GM21423 (cell line): ENCODE measurements around the gene SLC12A7.
"Not testable (repeated sequence)": the region's sequence is repeated elsewhere in the genome, so short reads cannot be mapped to it uniquely, and the experiment has no call there.

Experiments
- ATAC-seq: cut with Tn5 transposase; IDR thresholded peaks from one replicate; pipeline ENCODE4 v1.9.1; 2021; ENCODE audit warnings: mild to moderate bottlenecking, moderate library complexity; ENCODE audit not compliant: unreplicated experiment

The SLC12A7 gene

DNA sequence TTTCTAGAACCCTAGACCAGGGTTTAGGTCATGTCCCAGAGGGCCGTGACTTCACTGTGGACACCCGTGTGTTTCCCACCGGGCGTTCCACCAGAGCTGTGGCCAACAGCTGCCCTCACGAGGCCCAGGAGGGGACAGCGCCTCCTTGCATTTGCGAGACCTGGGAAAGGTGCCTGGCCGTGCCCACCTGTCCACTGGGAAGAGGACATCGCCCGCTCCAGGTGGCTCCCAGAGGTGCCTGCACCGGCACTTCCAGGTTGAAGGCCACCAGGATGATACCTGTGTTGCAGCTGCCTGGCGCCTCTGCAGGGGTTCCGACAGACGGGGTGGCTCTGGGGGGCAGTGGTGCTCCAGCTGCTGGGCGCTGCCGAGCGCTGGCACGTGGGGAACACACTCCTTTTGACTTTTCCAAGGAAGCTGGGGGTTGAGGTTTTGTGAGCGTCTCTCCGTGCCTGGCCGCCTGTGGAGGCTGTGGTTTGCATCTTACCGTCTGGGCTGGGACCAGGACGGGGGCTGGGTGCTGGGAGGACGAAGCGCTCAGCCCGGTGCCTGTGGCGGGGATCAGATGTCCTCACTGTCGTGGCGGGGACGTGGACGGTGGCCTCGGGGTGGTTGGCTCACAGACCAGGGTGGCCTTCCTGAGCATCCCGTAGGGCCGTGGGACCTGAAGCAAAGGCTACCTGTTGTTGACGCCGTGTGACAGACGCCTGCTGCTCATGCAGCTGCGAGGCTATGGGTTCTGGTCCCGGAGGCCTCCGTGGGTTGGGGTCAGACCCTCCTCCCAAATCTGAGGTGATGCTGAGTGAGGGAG, 84.0 kb downstream of the SLC12A7 start:
- no peak for ATAC-seq

DNA sequence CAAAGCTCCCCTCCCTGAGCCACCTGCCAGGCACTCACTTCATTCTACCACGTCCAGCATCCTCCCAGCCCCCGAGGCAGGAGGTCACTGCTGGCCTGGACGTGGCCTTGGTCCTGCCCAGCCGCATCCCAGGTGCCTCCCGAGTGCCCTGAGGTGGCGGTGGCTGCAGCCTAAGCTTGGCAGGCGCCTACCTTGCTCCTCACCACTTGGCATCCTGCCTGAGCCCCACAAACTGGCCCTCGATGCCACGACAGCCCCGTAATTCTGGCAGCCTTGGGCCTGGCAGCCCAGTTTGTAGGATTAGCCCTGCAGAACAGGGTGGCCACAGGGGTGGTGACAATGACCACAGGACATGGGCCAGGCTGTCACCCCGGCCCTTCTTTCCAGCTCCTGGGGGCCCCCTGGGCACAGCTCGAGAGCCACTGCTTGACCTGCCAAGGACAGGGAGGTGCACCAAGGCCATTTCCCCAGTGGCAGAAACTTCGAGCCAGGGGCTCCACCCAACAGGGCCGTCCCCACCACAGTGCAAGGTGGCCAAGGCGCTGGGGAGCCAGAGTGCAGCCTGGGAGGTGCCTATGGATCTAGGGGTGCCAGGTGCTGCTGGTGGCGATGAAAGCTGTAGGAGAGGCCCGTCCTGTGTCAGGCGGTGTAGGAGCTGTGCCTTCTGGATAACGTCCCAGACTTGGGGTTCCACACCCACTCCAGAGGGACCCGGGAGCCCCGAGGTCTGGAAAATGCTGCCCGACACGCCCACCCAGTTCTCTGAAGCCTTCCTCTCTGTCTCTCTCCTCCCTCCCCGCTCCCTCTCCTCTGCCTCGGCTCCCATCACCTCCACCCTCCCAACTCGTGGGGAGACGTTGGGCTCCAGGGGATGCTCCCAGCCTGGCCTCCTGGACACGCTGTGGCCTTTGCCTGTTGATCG, 84.9 kb downstream of the SLC12A7 start:
- ATAC-seq = no peak

DNA sequence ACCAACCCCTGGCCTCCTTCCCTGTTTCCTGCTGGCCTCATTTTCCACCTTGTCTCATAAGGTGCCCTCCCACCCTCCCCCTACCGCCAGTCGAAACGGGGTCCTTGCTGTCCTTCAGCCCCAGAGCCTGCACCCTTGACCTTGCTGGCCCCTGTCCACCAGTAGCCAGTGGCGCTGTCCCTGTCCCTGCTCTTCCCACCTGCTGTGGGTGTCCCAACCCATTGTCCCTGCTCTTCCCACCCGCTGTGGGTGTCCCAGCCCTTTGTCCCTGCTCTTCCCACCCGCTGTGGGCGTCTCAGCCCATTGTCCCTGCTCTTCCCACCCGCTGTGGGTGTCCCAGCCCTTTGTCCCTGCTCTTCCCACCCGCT, 89.9 kb downstream of the SLC12A7 start:
- not testable (repeated sequence) for ATAC-seq

DNA sequence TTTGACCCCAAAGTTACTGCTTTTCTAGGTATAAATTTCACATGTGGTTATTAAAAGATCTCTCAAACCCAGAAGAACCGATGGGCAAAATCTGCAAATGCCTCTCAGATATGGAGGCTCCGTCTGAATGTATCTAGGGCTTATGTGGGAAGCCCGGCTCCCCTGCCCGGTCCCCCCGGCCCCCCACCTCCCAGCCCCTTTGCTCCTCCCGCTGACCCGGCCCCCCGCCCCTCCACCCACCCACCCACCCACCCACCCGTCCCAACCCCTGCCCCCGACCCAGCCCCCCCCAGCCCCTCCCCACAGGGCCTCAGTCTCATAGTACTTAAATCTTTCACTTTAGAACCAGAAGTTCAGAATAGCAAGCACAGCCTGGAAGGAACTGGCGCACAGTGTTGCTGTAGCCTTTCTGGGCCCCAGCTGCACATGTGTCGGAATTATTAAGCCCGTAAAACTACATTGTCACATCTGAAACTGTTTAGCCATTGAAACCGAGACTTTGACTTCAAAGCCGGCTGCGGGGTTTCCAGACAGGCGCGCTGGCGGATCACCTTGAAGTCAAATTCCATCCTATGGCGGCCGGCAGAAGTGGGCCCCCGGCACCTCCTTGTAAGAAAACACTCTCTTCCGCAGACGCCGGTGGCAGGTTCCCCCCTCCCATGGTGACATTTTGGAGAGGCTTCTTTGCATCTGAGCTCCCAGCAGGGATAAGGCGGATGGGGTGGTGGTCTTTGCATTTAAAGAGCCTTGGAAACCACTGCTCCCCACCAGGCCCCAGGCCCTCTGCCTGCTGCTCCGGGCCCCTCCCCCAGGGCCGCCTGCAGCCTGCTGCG, 90.5 kb downstream of the SLC12A7 start:
- no peak for ATAC-seq

DNA sequence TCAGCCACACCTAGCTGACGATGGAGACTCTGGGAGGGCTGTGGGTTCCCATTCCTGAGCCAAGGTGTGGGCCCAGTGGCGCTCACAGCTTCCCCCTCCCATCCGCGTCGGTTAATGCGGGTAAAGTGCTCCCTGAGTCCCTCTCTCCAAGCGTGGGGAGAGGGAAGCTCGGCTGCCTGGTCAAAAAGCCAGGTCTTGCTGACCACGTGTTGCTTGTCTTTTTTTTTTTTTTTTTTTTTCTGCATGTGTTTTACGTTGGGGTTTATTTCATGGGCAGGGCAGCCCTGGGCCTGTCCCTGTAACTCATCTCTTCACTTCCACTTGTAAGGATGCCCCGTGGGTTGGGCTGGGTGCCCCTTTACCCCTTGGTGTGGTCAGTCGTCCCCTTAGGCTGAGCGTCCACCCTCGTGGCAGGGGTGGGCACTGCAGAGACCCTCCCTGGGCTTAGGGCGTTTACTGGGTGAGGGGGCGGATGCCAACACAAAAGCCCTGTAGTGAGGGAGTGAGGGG, 91.4 kb downstream of the SLC12A7 start:
- no peak for ATAC-seq

DNA sequence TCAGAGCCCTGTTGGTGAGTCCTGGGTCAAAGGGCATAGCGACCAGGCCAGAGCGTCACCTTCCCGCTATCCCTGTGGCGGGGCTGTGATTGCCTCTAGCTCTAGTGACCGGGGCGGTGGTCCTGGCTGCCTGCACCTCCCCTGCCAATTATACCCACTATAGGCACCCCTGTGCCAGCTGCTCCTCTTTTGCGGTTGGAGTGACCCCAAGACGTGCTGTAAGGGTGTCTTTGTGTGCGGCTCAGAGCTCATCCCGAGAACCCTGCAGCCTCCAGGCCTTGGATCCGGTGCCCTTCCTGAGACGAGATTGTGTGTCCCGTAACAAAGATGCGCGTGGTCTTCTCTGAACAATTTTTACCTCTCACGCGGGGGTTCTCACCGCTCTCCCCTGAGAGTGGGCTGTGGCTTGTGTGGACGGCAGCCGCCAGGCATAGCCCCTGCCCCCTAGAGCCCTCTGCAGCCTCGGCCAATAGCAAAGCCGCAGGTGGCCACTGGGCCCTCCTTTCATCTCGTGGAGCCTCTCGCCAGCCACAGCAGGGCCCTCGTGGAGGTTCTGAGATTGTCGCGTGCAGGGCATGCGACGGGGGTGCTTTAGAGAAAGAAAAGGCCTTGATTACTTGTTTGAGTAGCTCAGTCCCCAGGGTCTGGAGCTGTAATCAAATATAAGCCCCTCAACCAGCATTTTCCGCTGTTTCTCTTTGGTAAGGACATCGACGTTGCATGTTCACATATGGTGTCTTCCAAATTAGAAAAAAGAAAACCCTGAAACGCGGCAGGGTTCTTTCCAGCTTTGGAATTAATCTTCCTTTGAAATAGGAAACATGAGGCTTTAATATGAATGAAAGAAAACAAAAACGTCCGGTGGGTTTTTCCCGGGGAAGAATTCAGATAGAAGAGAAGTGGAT, 92.6 kb downstream of the SLC12A7 start:
- no peak for ATAC-seq

DNA sequence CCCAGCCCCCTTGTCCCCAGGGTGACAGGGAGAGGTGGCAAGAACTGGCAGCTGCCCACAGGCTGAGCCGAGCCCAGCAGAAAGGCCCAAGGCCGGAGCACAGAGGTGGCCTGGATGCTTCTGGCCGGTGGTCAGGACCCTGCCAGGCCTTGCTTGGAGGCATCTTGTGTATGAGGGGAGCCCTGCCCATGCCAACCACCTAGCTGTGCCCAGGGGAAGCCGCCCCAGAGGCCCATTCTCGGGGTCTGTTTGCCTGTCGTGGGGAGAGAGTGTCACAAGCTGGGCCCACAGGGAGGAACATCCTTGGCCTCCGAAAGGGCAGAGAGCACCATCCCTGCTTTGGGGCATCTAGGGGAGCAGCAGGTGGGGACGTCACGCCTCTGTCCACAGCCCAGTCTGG, 93.3 kb downstream of the SLC12A7 start:
- no peak for ATAC-seq

DNA sequence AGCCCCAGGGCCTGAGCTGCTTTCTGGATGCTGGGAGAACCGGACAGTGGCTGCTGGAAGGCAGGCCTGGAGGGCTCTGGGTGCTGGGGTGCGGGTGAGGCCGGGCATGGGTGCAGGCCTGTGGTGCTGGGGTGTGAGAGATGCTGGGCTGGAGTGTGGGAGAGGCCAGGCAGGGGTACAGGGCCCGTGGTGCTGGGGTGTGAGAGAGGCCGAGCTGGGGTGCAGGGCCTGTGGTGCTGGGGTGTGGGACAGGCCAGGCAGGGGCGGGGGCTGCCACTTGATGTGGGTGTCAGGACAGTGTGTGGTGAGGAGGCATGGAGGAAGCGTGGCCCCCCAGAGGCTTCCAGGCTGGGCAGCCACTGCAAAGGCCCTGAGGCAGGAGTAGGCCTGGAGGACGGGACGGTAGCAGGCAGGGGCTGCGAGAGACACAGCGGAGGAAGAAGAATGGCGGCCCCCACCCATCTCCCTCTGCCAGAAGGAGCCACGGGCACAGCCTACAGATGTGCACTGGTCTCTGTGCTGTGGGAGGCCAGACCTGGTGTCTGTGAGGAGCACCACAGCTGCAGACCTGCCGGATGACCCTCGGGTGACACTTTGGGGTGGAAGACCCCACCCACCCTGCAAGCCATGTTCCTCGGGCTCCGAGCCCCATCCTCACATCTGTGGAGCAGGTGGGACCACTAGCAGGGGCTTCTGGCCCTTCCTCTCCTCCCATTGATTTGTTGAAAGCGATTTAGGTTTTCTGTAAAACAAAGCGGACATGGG, 94.0 kb downstream of the SLC12A7 start:
- ATAC-seq = no peak

DNA sequence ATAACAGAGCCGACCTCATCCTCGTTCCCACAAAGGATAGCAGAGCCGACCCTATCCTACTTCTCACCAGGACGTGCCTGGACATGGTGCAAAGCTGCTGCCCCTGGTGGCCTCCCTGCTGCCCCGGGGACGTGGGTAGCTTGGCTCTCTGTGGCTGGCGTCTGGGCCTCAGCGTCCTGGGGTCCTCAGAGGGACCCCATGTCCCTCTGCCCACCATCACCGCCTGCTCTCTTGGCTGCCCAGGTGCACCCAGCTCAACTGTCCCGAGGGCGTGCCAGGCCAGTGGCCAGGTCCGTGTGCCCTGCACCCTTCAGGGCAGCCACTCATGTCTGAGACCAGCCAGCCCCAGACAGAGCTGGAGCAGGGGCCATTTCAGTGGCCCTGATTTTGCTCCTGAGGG, 94.8 kb downstream of the SLC12A7 start:
- ATAC-seq = no peak

DNA sequence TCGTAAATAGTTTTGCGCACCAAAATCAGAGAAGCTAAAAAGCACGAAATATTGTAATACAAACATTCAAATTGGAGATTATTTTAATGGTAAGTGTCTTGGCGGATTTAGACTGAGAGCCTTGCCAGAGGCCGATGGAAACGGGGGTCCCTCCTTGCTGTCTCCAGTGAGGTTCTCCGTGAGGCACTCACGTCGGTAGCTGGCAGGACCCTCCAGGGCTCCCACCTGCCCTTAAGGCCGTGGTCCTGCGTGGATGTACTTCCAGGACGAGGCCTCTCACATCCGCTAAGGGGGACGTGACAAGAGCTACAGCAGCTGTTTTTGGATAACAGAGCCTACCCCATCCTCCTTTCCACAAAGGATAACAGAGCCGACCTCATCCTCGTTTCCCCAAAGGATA, 95.4 kb downstream of the SLC12A7 start:
- no peak for ATAC-seq

DNA sequence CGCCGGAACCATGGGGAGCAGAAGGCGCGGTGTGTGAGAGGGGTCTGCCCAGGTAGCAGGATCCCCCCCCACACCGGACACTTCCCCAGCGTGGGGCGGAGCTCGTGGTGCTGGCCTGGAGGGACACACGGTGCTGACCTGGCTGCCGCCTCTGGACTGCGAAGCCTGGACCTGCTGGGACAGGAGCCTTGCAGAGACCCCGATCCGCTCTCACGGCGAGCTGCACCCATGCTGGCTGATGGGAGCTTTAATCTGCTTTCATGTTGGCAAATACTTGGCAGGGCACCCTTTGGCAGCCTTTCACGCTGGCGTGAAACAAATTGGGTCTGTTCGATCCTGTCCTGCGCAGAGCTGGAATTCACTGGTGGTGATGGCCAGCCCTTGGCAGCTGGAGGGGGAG, 95.8 kb downstream of the SLC12A7 start:
- no peak for ATAC-seq

DNA sequence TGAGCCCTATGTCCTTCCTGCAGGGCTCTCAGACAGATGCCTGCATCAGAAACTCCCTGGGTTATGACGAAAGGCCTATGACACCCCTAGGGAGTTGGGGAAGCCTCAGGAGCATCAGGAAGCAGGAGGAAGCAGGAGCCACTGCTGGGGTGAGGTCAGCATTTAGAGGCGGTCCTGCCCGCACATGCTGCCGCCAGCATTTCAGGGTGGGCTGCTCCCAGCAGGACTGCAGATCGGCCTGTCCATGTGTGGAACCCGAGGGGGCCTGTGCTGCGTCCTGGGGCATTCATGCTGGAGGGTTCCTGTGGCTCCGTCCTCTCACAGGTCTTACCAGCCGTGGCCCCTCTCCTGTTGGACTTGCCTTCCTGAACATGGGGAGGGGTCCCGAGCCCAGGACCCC, 96.4 kb downstream of the SLC12A7 start:
- no peak for ATAC-seq

DNA sequence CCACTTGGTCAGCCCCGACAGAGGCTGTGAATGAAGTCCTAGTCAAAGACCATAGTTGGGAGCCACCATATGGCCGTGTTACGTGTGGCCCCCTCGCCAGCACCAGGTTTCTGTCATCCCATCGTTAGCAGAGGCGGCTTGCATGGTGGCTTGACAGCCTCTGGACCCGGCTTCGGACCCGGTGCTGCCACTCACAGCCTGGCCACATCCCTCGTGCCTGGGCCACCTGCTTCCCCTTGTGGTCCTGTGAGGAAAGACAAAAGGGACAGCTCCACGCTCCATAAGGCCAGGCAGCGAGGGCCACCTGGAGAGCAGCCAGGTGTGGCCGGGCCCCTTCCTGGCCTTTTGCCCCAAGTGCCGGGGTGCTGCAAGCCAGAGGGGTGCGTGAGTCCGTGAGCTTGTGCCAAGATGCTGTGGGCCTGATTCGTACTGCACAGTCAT, 97.1 kb downstream of the SLC12A7 start:
- ATAC-seq = no peak

DNA sequence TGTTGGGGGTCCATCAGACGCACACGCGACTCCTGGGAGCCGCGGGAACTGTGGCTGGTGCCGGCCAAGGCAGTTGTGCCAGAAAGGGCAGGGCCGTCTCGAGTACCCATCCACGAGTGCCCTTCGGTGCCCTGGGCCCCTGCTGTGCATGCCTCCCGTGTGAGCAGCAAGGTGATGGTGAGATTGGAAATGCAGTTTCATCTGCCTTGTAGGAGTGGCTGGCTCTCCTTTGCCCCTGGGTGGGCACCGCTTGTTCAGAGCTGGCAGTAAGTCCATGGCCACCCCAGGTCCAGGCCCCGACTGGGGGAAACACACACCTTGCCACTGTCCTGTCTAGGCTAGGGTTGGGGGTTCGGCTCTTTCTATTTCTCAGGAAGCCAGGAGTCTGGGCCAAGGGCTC, 97.5 kb downstream of the SLC12A7 start:
- no peak for ATAC-seq

DNA sequence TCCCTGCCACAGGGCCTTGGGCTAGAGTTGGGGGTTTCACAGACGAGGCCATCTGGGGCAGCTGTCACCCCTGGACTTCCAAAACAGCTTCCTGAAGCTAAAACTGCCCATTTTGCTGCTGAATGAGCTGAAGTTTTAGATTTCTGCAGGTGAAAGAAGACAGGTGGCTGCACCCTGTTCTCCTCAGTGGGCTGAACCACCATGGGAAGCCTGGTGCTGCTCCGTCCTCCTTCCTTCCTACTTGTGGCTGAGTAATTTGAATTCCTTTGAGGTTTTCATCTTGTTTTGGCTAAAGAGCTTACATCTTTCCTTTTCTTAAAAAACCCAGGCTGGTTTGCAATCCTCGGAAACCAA, 97.9 kb downstream of the SLC12A7 start:
- no peak for ATAC-seq

DNA sequence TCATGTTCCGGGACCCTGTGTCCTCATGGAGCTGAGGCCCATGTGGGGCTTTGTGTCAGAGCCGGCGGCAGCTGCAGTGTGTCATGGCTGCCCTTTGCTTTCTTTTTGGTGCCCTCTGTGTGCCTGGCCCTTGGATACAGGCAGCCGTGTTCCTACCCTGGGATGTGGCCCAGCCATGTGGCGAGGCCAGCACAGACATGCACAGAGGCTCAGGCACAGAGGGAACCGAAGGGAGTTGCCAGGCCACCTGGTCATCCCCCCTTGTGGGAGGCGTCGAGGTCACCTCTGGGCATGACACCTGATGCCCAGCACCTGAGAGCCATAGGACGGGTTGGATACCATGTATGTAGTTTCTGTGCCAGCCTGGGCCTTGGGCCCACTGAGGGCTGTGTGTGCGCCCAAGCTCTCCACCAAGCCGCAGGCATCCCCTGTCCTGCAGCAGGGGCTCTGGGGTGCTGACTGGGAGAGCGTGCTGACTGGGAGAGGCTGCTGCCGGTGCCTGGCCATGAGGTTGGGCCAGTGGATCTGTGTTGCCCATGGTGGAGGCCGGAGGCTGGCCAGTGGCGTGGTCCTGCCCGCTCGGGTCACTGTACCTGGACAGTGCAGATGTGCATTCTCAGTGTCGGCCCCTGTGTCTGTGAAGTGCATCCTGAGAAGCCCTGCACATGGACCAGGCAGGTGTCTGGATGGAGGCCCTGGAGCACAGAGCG, 98.5 kb downstream of the SLC12A7 start:
- ATAC-seq = no peak

DNA sequence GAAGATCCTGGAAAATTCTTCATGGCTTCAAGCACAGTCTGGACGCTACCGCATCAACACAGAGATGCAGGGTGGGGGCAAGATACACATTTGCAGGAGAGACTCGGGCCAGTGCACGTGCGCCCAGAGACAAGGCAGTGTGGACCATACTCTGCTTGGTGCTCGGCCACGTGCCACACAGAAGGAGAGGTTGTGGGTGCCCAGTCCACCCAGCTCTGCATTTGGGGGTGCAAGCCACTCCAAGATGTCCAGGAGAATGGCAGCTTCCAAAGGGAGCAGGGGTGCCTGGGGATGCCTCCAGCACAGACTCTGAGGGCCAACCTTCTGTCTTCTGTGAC, 99.0 kb downstream of the SLC12A7 start:
- ATAC-seq = no peak

DNA sequence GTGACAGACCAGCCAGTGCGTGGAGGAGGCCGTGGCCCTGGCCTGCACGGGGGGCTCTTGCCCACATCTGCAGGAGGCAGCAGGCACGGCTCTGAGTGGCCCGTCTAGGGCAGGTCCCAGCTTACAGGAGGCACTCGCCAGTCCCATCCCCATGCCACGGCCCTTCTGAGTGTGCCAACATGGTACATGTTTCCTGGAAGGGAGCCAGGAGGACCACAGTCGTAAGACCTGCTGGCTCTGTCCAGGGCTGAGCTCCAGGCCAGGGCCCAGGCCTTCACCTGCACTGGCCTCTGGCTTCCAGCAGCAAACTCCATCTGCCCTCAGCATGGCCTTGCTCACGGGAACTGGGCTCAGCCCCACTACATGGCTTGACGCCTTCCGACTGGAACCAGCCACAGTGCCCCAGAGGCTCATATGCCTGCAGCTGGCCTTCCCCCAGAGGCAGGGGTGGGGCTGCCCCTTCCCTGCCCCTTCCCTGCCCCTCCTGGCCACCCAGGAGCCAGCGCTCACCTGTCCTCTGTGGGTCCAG, 99.5 kb downstream of the SLC12A7 start:
- ATAC-seq = no peak
